Activated CD8-positive, alpha-beta memory T cell treated with anti-CD3 and anti-CD28 coated beads for 4 hours (primary cell): ENCODE results near the gene GNL3.
"Not testable (repeated sequence)": the region's sequence is repeated elsewhere in the genome, so short reads cannot be mapped to it uniquely, and the experiment has no call there.

ENCODE experiments used
- DNase-seq, 2 donors: peaks; one replicate each; pipeline ENCODE4 v3.0.0-alpha.2; 2020; ENCODE audit warnings: low read depth in 2 of 2

The GNL3 gene

GRCh38 chr3:52721002-52721729 lies 35.3 kb downstream of the GNL3 start:
- no peak for DNase-seq

- no peak for DNase-seq
These were observed 35.8 kb downstream of the GNL3 start for GRCh38 chr3:52721730-52722008.

GRCh38 chr3:52722491-52722890 lies 36.7 kb downstream of the GNL3 start:
- no peak for DNase-seq

GRCh38 chr3:52723935-52724334 lies 38.1 kb downstream of the GNL3 start:
- DNase-seq = no peak

GRCh38 chr3:52724511-52724910 lies 38.7 kb downstream of the GNL3 start:
- no peak for DNase-seq

- not testable (repeated sequence) for DNase-seq
These were observed 42.9 kb downstream of the GNL3 start for GRCh38 chr3:52728753-52729152.

GRCh38 chr3:52730681-52731080 lies 44.8 kb downstream of the GNL3 start:
- DNase-seq = no peak

GRCh38 chr3:52731590-52731989 lies 45.8 kb downstream of the GNL3 start:
- DNase-seq = no peak

GRCh38 chr3:52733256-52733891 lies 47.5 kb downstream of the GNL3 start:
- no peak for DNase-seq

GRCh38 chr3:52739730-52740129 lies 53.9 kb downstream of the GNL3 start:
- no peak for DNase-seq

GRCh38 chr3:52742418-52743041 lies 56.7 kb downstream of the GNL3 start:
- no peak for DNase-seq

GRCh38 chr3:52743152-52743551 lies 57.3 kb downstream of the GNL3 start:
- no peak for DNase-seq

GRCh38 chr3:52743721-52744120 lies 57.9 kb downstream of the GNL3 start:
- DNase-seq = no peak
